ENCODE data around the gene FGGY. TPM values are rescaled to one million over a fixed set of nuclear protein-coding genes. Genes with fewer than 3 reads are reported as not detected.

The FGGY gene
- total and polyA plus RNA-seq, 4 donors = 16.0 to 67.0 (median 43.4) TPM

- TF ChIP-seq RAD21 (IDR thresholded peaks at IDR 0.05) (peak in 1 of 2 donors; percentile 47), HNF4A (conservative IDR thresholded peaks at IDR 0.05) (peak; percentile 19 to 48), RXRA (IDR thresholded peaks at IDR 0.05) (peak; percentile 26 to 69), HNF4G (IDR thresholded peaks at IDR 0.05) (no peak), YY1 (IDR thresholded peaks at IDR 0.05) (peak; percentile 72), SP1 (IDR thresholded peaks at IDR 0.05) (peak; percentile 34), JUND (IDR thresholded peaks at IDR 0.05) (no peak)
- Histone ChIP-seq H3K27me3 (ENCODE audit: control insufficient read depth in 4 of 4, insufficient read depth in 4 of 4, low read length in 3 of 4) (no peaks in the 10 kb centered on the region), H3K4me3 (ENCODE audit: low read depth in 1 of 3, low read length in 3 of 3) (no peak overlapping the region), H3K27ac (ENCODE audit: low read depth in 1 of 2, low read length in 2 of 2) (peak overlapping the region; percentile 49 to 73), H3K9ac (ENCODE audit: low read depth in 1 of 2, low read length in 2 of 2) (peak overlapping the region in 1 of 2 donors; percentile 33), H3K36me3 (ENCODE audit: control insufficient read depth in 4 of 4, insufficient read depth in 3 of 4, low read depth in 1 of 4, low read length in 3 of 4) (peaks cover 0 to 2% (median 0%) of the 10 kb centered on the region in 4 donors), H3K9me3 (ENCODE audit: control insufficient read depth in 4 of 4, low read length in 3 of 4) (no peaks in the 10 kb centered on the region), H3K4me1 (ENCODE audit: control insufficient read depth in 4 of 4, insufficient read depth in 4 of 4, low read length in 3 of 4) (peaks cover 0 to 17% (median 13%) of the 10 kb centered on the region in 4 donors)
- WGBS = 20% methylated on average over 8 of the region's 8 CpGs
- no peak for DNase-seq (ENCODE audit: low spot score)
Observed at GRCh38 chr1:59697150-59697800, 400.4 kb downstream of the FGGY start.

DNA sequence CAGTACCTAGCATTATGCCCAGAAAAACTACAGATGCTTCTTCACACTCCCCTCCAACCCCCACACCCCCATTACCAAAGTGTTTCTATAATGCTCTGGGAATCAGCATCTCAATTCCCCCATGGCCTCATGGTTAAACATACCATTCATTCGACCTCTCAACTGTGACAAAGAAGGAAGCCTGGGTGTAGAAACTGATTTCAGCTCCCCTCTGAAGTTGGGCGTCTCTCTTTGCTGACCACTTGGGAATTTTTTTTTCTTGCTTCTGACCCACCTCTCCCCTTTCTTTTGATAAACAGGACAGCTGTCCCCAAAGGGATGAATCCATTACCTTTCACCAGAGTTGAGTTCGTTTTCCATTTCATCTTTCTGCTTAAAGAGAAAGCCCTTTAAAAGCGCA lies 401.5 kb downstream of the FGGY start:
- Histone ChIP-seq H3K4me1 (ENCODE audit: control insufficient read depth in 4 of 4, insufficient read depth in 4 of 4, low read length in 3 of 4) (peaks cover 0 to 17% (median 13%) of the 10 kb centered on the region in 4 donors), H3K27ac (ENCODE audit: low read depth in 1 of 2, low read length in 2 of 2) (no peak overlapping the region), H3K9ac (ENCODE audit: low read depth in 1 of 2, low read length in 2 of 2) (no peak overlapping the region), H3K36me3 (ENCODE audit: control insufficient read depth in 4 of 4, insufficient read depth in 3 of 4, low read depth in 1 of 4, low read length in 3 of 4) (peaks cover 0 to 2% (median 0%) of the 10 kb centered on the region in 4 donors), H3K4me3 (ENCODE audit: low read depth in 1 of 3, low read length in 3 of 3) (no peak overlapping the region), H3K27me3 (ENCODE audit: control insufficient read depth in 4 of 4, insufficient read depth in 4 of 4, low read length in 3 of 4) (no peaks in the 10 kb centered on the region), H3K9me3 (ENCODE audit: control insufficient read depth in 4 of 4, low read length in 3 of 4) (no peaks in the 10 kb centered on the region)
- DNase-seq (ENCODE audit: low spot score) = no peak
- 67% methylated on average over 4 of the region's 4 CpGs for WGBS
- TF ChIP-seq HNF4G (IDR thresholded peaks at IDR 0.05) (no peak), SP1 (IDR thresholded peaks at IDR 0.05) (no peak), JUND (IDR thresholded peaks at IDR 0.05) (no peak), EGR1 (IDR thresholded peaks at IDR 0.05; ENCODE audit: low read depth in 2 of 2) (no peak), YY1 (IDR thresholded peaks at IDR 0.05) (no peak), ZBTB33 (IDR thresholded peaks at IDR 0.05) (no peak), FOXA1 (IDR thresholded peaks at IDR 0.05) (no peak), TAF1 (conservative IDR thresholded peaks at IDR 0.05) (no peak), RXRA (IDR thresholded peaks at IDR 0.05) (no peak), CTCF (IDR thresholded peaks at IDR 0.05; ENCODE audit: low read depth, low read length, missing input control) (no peak), GABPA (IDR thresholded peaks at IDR 0.05 in 1 of 2, conservative IDR thresholded peaks at IDR 0.05 in 1 of 2) (no peak), FOXA2 (IDR thresholded peaks at IDR 0.05) (no peak), ATF3 (IDR thresholded peaks at IDR 0.05) (no peak), REST (IDR thresholded peaks at IDR 0.05) (no peak), HNF4A (conservative IDR thresholded peaks at IDR 0.05) (no peak), RAD21 (IDR thresholded peaks at IDR 0.05) (no peak), MAX (IDR thresholded peaks at IDR 0.05) (no peak), NR2F2 (IDR thresholded peaks at IDR 0.05) (no peak)

Measured in liver (tissue), 9 donors.